ENCODE measurements around the gene TMUB2. TPM values are rescaled to one million over a fixed set of nuclear protein-coding genes. Genes with fewer than 3 reads are reported as not detected.

The TMUB2 gene
- total RNA-seq, 2 donors from 2014 or later = 26.6 to 39.6 TPM

- Mint-ChIP-seq H3K36me3 (ENCODE audit: low read depth) (no peaks in the 10 kb centered on the region), H3K4me3 (no peak overlapping the region), H3K4me1 (peaks cover 7% of the 10 kb centered on the region), H3K27ac (peak overlapping the region; percentile 73), H3K27me3 (no peaks in the 10 kb centered on the region), H3K9me3 (no peaks in the 10 kb centered on the region)
- no peak for ATAC-seq (replicated peaks)
Observed at GRCh38 chr17:44167181-44167861, 19.5 kb upstream of the TMUB2 start.

- Mint-ChIP-seq H3K27ac (no peak overlapping the region), H3K36me3 (ENCODE audit: low read depth) (no peaks in the 10 kb centered on the region), H3K27me3 (no peaks in the 10 kb centered on the region), H3K4me1 (peaks cover 7% of the 10 kb centered on the region), H3K9me3 (no peaks in the 10 kb centered on the region), H3K4me3 (no peak overlapping the region)
- ATAC-seq (replicated peaks) = no peak
Observed at GRCh38 chr17:44170135-44170498, 16.7 kb upstream of the TMUB2 start.

GRCh38 chr17:44170499-44171201 is 16.1 kb upstream of the TMUB2 start, which contains the start of gene ASB16:
Gene ASB16, plus strand, starts transcription at chr17:44170704. Its CDS starts 86 bp downstream, at chr17:44170790.
- Mint-ChIP-seq H3K27me3 (no peaks in the 10 kb centered on the region), H3K4me1 (peaks cover 7% of the 10 kb centered on the region), H3K36me3 (ENCODE audit: low read depth) (peaks cover 4% of the 10 kb centered on the region), H3K9me3 (no peaks in the 10 kb centered on the region), H3K27ac (no peak within 1 kb of the TSS), H3K4me3 (no peak within 1 kb of the TSS)
- no peak for ATAC-seq (replicated peaks)

GRCh38 chr17:44171931-44172455 is 14.8 kb upstream of the TMUB2 start:
- H3K36me3 Mint-ChIP-seq (ENCODE audit: low read depth) = peaks cover 14% of the 10 kb centered on the region
- no peaks in the 10 kb centered on the region for H3K27me3 Mint-ChIP-seq
- H3K9me3 Mint-ChIP-seq = no peaks in the 10 kb centered on the region
- no peak for ATAC-seq (replicated peaks)
- H3K4me3 Mint-ChIP-seq = no peak overlapping the region
- peaks cover 7% of the 10 kb centered on the region for H3K4me1 Mint-ChIP-seq
- no peak overlapping the region for H3K27ac Mint-ChIP-seq

GRCh38 chr17:44174427-44174826 is 12.3 kb upstream of the TMUB2 start:
- no peaks in the 10 kb centered on the region for H3K27me3 Mint-ChIP-seq
- no peak overlapping the region for H3K27ac Mint-ChIP-seq
- H3K36me3 Mint-ChIP-seq (ENCODE audit: low read depth) = peaks cover 28% of the 10 kb centered on the region
- no peak overlapping the region for H3K4me3 Mint-ChIP-seq
- no peak for ATAC-seq (replicated peaks)
- H3K9me3 Mint-ChIP-seq = no peaks in the 10 kb centered on the region
- H3K4me1 Mint-ChIP-seq = no peaks in the 10 kb centered on the region

- ATAC-seq (replicated peaks) = no peak
- Mint-ChIP-seq H3K4me1 (no peaks in the 10 kb centered on the region), H3K36me3 (ENCODE audit: low read depth) (peaks cover 30% of the 10 kb centered on the region), H3K9me3 (no peaks in the 10 kb centered on the region), H3K27me3 (no peaks in the 10 kb centered on the region), H3K27ac (no peak overlapping the region), H3K4me3 (no peak overlapping the region)
Observed at GRCh38 chr17:44176257-44176656, 10.5 kb upstream of the TMUB2 start.

- Mint-ChIP-seq H3K27me3 (no peaks in the 10 kb centered on the region), H3K27ac (no peak overlapping the region), H3K36me3 (ENCODE audit: low read depth) (peaks cover 35% of the 10 kb centered on the region), H3K9me3 (no peaks in the 10 kb centered on the region), H3K4me3 (no peak overlapping the region), H3K4me1 (no peaks in the 10 kb centered on the region)
- ATAC-seq (replicated peaks) = no peak
Observed at GRCh38 chr17:44176671-44177501, 9.9 kb upstream of the TMUB2 start.

GRCh38 chr17:44177640-44178039 is 9.1 kb upstream of the TMUB2 start:
- H3K27ac Mint-ChIP-seq = no peak overlapping the region
- H3K4me1 Mint-ChIP-seq = no peaks in the 10 kb centered on the region
- no peak for ATAC-seq (replicated peaks)
- H3K9me3 Mint-ChIP-seq = no peaks in the 10 kb centered on the region
- peaks cover 40% of the 10 kb centered on the region for H3K36me3 Mint-ChIP-seq (ENCODE audit: low read depth)
- no peak overlapping the region for H3K4me3 Mint-ChIP-seq
- no peaks in the 10 kb centered on the region for H3K27me3 Mint-ChIP-seq

GRCh38 chr17:44178133-44178532 is 8.6 kb upstream of the TMUB2 start:
- no peak overlapping the region for H3K4me3 Mint-ChIP-seq
- ATAC-seq (replicated peaks) = no peak
- peaks cover 40% of the 10 kb centered on the region for H3K36me3 Mint-ChIP-seq (ENCODE audit: low read depth)
- no peaks in the 10 kb centered on the region for H3K4me1 Mint-ChIP-seq
- no peak overlapping the region for H3K27ac Mint-ChIP-seq
- H3K9me3 Mint-ChIP-seq = no peaks in the 10 kb centered on the region
- no peaks in the 10 kb centered on the region for H3K27me3 Mint-ChIP-seq

- Mint-ChIP-seq H3K27ac (peak overlapping the region; percentile 41), H3K36me3 (ENCODE audit: low read depth) (peaks cover 36% of the 10 kb centered on the region), H3K4me1 (peaks cover 8% of the 10 kb centered on the region), H3K27me3 (no peaks in the 10 kb centered on the region), H3K9me3 (no peaks in the 10 kb centered on the region), H3K4me3 (no peak overlapping the region)
- no peak for ATAC-seq (replicated peaks)
Observed at GRCh38 chr17:44183024-44183423, 3.7 kb upstream of the TMUB2 start.

- no peak for ATAC-seq (replicated peaks)
Observed at GRCh38 chr17:44184212-44184810, 2.5 kb upstream of the TMUB2 start.

GRCh38 chr17:44187131-44187899 is 543 bp downstream of the TMUB2 start:
- H3K4me1 Mint-ChIP-seq = peaks cover 11% of the 10 kb centered on the region
- no peaks in the 10 kb centered on the region for H3K9me3 Mint-ChIP-seq
- ATAC-seq (replicated peaks) = peak; percentile 65
- peak overlapping the region; percentile 93 for H3K27ac Mint-ChIP-seq
- H3K36me3 Mint-ChIP-seq (ENCODE audit: low read depth) = peaks cover 46% of the 10 kb centered on the region
- peak overlapping the region; percentile 94 for H3K4me3 Mint-ChIP-seq
- no peaks in the 10 kb centered on the region for H3K27me3 Mint-ChIP-seq

More at GRCh38 chr17:44184212-44184810, 2.5 kb upstream of the TMUB2 start:
- Mint-ChIP-seq H3K27me3 (no peaks in the 10 kb centered on the region), H3K9me3 (no peaks in the 10 kb centered on the region), H3K27ac (no peak overlapping the region), H3K4me1 (peaks cover 11% of the 10 kb centered on the region), H3K36me3 (ENCODE audit: low read depth) (peaks cover 36% of the 10 kb centered on the region), H3K4me3 (peak overlapping the region; percentile 94)

- no peaks in the 10 kb centered on the region for H3K9me3 Mint-ChIP-seq
- no peaks in the 10 kb centered on the region for H3K27me3 Mint-ChIP-seq
- H3K36me3 Mint-ChIP-seq (ENCODE audit: low read depth) = peaks cover 60% of the 10 kb centered on the region
- H3K27ac Mint-ChIP-seq = peak overlapping the region; percentile 48
- H3K4me3 Mint-ChIP-seq = peak overlapping the region; percentile 94
- H3K4me1 Mint-ChIP-seq = peaks cover 11% of the 10 kb centered on the region
- ATAC-seq (replicated peaks) = no peak
Observed at GRCh38 chr17:44188576-44189403, 2.0 kb downstream of the TMUB2 start.

Data from activated T-helper 17 cell treated with anti-CD3 and anti-CD28 coated beads, Interleukin-2, amount 50 U/mL, for 72 hours (primary cell).